ENCODE measurements around the gene CCL17. TPM values are rescaled to one million over a fixed set of nuclear protein-coding genes. Genes with fewer than 3 reads are reported as not detected.
A peak's percentile ranks its signal among the peaks of the same experiment; 100 is the strongest.

The CCL17 gene
- total RNA-seq, 1 experiment from 2014 or later, result not detected

DNA sequence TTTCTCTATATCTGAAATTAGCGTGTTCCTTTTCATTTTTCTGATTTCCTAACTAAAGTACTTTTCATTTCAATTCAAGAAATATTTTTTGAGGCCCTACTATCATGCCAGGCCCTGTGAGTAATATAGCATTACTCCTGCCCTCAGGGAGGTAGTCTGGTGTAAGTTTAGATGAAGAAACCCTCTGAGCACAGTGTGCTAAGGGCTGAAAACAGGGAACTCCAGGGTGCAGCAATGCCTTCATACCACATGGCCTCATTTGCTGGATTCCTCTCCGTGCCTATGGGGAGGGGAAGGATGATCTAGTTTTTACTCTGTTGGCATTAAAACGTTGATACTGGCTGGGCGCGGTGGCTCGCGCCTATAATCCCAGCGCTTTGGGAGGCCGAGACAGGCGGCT, 47.5 kb downstream of the CCL17 start:
- in situ Hi-C loops (cut with HindIII; ENCODE audit: low pct_unique_long_range_greater_than_20kb, low sequenced_read_pairs), result no loop called here

DNA sequence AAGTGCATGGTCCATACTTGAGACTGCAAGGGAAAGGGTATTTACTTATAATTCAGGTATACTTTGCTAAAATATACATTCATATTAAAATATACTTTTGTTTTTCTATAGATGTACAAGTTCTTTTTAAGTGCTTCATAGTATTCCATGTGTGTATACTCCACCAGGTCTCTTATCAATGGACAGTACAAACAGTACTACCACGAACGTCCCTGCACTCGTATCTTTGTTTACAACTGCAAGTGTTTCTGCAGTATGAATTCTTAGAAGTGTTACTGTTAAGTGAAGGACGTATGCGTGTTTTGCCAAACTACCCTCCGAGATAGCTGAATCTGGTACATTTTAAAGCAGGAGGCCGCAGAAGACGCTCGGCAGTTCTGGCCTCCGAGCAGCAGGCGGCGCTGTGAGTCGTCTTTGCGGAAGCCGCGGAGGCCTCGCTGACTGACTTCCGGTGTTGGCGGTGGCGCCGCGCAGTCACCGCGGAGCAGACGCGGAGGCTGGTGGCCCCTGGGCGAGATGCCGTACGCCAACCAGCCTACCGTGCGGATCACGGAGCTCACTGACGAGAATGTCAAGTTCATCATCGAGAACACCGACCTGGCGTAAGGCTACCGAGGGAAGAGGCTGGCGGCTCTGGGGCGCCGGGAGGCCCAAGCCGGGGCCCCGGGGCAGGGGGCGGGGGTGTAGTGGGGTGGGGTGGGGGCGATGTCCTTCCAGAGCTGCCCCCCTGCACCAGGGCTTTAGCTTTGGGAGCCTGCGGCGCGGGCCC, 57.8 kb downstream of the CCL17 start, which contains the start of gene POLR2C:
POLR2C (plus strand) TSS at position 471 of the 769 bp plus-strand sequence; CDS start at position 517, 46 bp downstream.
- DNase-seq (ENCODE audit: low read depth), result peak; percentile 69
- in situ Hi-C loops (cut with HindIII; ENCODE audit: low pct_unique_long_range_greater_than_20kb, low sequenced_read_pairs), result no loop called here

More for the DNA sequence above, 47.5 kb downstream of the CCL17 start:
- DNase-seq (ENCODE audit: low read depth), result no peak

DNA sequence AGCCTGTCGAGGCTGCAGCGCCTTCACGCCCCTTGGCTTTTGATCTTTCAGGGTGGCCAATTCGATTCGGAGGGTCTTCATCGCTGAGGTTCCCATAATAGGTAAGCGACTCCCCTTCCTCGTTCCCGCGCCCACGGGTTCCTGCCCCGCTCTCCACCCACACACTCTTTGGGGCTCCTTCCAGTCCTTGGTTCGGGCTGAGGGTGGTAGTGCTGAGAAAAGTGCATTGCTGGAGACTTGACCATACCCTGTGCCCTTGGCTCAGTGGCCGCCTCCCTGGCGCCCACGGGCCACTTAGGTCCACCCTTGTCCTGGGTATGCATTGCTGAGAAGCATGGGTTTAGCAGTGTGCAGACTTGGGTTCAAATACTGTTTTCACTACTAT, 58.4 kb downstream of the CCL17 start:
- no peak for DNase-seq (ENCODE audit: low read depth)
- in situ Hi-C loops (cut with HindIII; ENCODE audit: low pct_unique_long_range_greater_than_20kb, low sequenced_read_pairs), result no loop called here

DNA sequence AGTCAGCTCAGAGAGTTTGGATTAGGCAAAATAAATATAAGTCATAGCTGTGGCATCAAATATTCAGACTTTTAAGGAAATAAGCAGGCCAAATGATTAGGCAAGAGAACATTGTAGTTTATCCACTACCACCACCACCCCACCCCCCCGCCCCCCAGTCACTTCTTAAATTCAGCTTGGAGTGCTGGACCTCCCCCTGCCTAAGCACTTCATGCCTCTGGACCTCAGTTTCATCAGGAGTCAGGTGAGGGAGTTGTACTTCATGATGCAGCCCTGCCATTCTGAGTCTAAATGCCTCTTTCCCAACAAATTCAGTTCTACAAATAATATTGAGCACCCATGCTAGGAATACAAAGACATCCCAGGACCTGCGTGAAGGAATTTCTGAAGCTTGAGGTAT, 60.0 kb downstream of the CCL17 start:
- in situ Hi-C loops (cut with HindIII; ENCODE audit: low pct_unique_long_range_greater_than_20kb, low sequenced_read_pairs), result no loop called here

More for the DNA sequence above, 60.0 kb downstream of the CCL17 start:
- no peak for DNase-seq (ENCODE audit: low read depth)

Other genes starting within 250 kb of the CCL17 start
- gene PSME3IP1, start 218.7 kb upstream of the CCL17 start, total RNA-seq (2014; rRNA removed; shearing (Covaris generic); ENCODE audit: low replicate concordance), result 38.9 and 92.8 TPM in 2 replicates
- gene RSPRY1, start 218.4 kb upstream of the CCL17 start, total RNA-seq (2014; rRNA removed; shearing (Covaris generic); ENCODE audit: low replicate concordance), result 23.8 and 30.7 TPM in 2 replicates
- 134 and 155 TPM in 2 replicates for gene ARL2BP, start 159.5 kb upstream of the CCL17 start, total RNA-seq (2014; rRNA removed; shearing (Covaris generic); ENCODE audit: low replicate concordance)
- gene PLLP, start 120.1 kb upstream of the CCL17 start, total RNA-seq (2014; rRNA removed; shearing (Covaris generic); ENCODE audit: low replicate concordance), result 17.0 and 21.3 TPM in 2 replicates
- gene CCL22, start 46.0 kb upstream of the CCL17 start, total RNA-seq (2014; rRNA removed; shearing (Covaris generic); ENCODE audit: low replicate concordance), result not detected in 2 replicates
- gene CX3CL1, start 32.3 kb upstream of the CCL17 start, total RNA-seq (2014; rRNA removed; shearing (Covaris generic); ENCODE audit: low replicate concordance), result 16.4 and 59.5 TPM in 2 replicates
- 89.8 and 130 TPM in 2 replicates for gene CIAPIN1, start 42.6 kb downstream of the CCL17 start, total RNA-seq (2014; rRNA removed; shearing (Covaris generic); ENCODE audit: low replicate concordance)
- gene COQ9, start 42.7 kb downstream of the CCL17 start, total RNA-seq (2014; rRNA removed; shearing (Covaris generic); ENCODE audit: low replicate concordance), result 92.2 and 114 TPM in 2 replicates
- 134 and 225 TPM in 2 replicates for gene POLR2C, start 57.9 kb downstream of the CCL17 start, total RNA-seq (2014; rRNA removed; shearing (Covaris generic); ENCODE audit: low replicate concordance)
- gene DOK4, start 81.7 kb downstream of the CCL17 start, total RNA-seq (2014; rRNA removed; shearing (Covaris generic); ENCODE audit: low replicate concordance), result 21.9 and 50.0 TPM in 2 replicates
- gene CCDC102A, start 131.8 kb downstream of the CCL17 start, total RNA-seq (2014; rRNA removed; shearing (Covaris generic); ENCODE audit: low replicate concordance), result 22.2 and 23.1 TPM in 2 replicates
- not detected in 2 replicates for gene ADGRG5, start 137.9 kb downstream of the CCL17 start, total RNA-seq (2014; rRNA removed; shearing (Covaris generic); ENCODE audit: low replicate concordance)
- 32.2 and 37.7 TPM in 2 replicates for gene ADGRG1, start 223.9 kb downstream of the CCL17 start, total RNA-seq (2014; rRNA removed; shearing (Covaris generic); ENCODE audit: low replicate concordance)

All from Caki2 (cell line).